ENCODE results near the gene ACTR8.

The ACTR8 gene

DNA sequence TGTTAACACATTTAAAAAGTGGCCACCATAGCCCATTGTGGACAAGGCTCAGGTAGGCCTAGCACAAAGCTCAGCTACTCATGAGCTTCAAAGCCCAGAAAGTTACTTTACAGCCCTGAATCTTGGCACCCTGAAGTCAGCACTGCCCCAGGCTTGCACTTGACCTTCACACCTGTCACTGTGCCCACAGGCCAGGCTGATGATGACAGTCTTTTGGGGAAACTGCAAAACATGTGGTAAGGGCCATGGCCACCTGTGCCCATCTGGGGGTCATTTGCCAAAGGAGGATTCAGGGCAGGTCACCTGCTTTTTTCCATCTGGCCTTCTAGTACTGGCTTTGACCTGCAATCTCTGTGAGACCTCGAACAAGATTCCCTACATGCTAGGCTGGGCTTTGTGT, 46.7 kb downstream of the ACTR8 start:
- no peak for DNase-seq (ENCODE audit: low read depth, low spot score)

DNA sequence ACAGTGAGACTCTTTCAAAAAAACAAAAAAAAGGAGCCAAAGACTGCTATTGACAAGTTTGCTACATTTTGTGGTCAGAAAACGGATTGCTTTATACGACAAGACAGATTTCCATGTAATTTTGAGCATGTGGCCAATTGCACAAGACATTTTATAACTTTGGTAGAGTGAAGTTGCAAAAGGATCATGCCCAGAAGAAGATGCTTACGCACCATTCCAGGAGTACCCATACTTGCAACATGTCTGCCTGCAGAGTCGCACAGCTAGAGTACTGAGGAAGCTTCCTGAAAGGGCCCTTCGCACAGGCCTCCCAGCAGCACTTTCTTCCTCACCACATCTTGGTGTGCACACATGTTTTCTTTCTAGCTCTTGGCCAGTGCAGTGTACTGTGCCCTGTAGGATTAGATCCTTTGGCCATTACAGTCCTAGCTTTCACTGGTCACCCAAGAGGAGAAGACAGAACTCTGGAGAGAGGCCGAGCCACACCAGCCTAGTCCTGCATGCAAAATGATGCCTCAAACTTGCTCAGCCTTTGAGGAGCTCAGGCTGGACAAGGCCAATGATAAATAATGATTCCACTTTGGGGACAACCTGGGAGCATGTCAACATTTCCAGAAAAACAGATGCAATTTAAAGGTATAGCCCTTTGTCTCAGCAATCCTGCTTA, 47.4 kb downstream of the ACTR8 start:
- no peak for DNase-seq (ENCODE audit: low read depth, low spot score)

- DNase-seq (ENCODE audit: low read depth, low spot score) = no peak
Measured at GRCh38 chr3:53833700-53834099, 48.3 kb downstream of the ACTR8 start.

- no peak for DNase-seq (ENCODE audit: low read depth, low spot score)
Measured at GRCh38 chr3:53833053-53833645, 48.8 kb downstream of the ACTR8 start.

DNA sequence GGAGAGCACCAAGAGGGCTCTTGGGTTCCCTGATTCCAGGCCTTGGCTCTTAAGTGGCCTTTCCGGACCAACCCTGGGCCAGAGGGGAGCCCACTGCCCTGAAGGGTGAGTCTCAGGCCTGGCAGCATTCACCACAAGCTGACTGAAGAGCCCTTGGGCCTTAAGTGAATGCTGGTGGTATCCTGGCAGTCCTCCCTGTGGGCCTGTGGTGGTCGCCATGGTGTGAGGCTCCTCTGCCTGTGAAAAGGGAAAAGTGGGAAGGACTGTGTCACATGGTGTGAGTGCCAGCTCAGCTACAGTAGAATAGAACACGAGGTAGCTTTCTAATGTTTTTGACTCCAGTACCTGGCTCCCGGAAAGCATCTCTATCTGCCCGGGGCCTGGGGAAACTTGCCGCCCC, 51.0 kb downstream of the ACTR8 start:
- DNase-seq (ENCODE audit: low read depth, low spot score) = no peak

GRCh38 chr3:53829605-53830004, 52.3 kb downstream of the ACTR8 start:
- no peak for DNase-seq (ENCODE audit: low read depth, low spot score)

DNA sequence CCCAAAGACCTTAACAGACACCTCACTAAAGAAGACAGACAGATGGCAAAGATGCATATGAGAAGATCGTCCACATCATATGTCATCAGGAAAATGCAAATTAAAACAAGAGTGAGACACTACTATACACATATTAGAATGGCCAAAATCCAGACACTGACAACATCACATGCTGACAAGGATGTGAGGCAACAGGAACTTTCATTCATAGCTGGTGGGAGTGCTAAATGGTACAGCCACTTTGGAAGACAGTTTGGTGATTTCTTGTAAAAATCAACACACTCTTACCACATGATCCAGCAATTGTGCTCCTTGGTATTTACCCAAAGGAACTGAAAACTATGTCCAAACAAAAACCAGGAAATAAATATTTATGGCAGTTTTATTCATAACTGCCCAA, 53.4 kb downstream of the ACTR8 start:
- DNase-seq (ENCODE audit: low read depth, low spot score) = no peak

DNA sequence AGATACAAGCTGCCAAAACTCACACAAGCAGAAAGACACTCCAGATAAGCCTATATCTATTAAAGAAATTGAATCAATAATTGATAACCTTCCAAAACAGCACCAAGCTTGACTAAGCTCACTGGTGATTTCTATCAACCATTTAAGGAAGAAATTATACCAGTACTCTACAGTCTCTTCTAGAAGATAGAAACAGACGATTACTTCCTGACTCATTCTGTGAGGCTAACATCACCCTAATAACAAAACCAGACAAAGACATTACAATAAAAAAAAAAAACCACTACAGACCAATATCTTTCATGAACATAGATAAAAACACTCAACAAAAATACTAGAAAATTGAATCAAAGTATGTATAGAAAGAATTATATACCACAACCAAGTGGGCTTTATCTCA, 55.9 kb downstream of the ACTR8 start:
- no peak for DNase-seq (ENCODE audit: low read depth, low spot score)

DNA sequence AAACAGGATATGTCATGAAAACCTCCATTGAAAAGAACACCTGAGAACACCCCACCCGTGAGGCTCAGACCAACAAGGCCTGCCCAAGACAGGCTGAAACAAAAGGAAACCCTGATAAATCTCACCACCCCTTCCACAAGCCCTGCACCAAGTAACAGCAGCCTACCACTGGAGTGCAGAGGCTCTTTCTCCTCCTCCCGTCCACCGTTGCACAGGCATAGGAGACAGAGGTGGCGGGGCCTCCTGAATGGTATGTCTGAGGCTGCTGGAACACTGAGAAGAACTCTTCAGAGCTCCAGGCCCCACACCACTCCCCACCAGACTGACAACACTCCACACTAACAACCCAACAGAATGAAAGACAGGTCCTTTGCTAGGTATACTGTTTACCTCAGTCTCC, 57.2 kb downstream of the ACTR8 start:
- DNase-seq (ENCODE audit: low read depth, low spot score) = no peak

DNA sequence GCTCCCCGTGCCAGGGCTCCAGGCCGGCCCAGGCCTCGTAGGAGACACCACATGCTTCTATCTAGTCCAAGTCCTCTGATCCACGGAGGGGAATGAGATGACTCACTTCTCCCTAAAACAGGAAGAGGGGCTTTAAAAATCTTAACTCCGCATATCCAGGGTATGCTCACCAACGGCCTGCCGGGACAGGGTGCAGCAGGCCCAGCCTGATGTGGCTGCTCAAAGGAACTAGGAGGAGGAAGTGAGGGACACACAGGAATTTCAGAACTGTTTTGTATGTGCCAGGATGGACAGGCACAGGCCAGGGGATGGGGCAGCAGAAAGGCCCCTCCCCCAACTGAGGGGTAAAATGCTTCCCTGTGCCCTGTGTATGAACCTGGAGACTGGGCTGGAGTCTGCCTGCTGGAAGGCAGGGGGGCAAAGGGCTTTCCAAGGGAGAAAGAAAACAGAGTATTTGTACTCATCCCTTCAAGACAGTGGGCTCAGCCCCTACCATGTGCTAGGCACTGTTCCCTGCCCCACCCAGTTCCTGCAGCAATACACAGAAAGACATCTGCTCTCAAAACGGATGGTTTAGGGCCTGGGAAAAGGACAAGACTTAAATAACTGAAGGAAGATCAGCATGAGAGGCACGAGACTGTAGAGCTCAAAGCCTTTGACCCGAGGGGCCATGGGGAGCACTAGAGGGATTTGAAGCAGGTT, 57.8 kb downstream of the ACTR8 start:
- DNase-seq (ENCODE audit: low read depth, low spot score) = no peak

GRCh38 chr3:53823026-53823955, 58.7 kb downstream of the ACTR8 start:
- DNase-seq (ENCODE audit: low read depth, low spot score) = no peak

DNA sequence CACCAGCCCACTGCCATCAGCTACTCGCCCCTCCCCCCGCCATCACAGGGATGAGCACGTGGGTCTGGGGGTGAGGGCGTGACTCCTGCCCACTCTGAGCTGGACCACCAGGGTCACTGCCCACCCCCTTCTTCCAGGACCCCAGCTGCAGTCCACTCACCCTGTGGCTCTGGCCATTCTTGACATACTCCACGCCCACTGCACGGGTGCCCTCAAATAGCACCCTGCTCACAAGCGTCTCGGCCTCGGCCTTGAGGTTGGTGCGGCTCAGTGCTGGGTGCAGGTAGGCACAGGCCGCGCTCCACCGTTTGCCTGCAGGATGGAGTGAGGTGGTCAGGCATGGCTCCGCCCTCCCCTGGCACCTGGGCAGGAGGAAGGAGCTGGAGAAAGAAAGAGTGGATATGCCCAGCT, 59.6 kb downstream of the ACTR8 start:
- DNase-seq (ENCODE audit: low read depth, low spot score) = no peak

GRCh38 chr3:53821631-53822121, 60.3 kb downstream of the ACTR8 start:
- no peak for DNase-seq (ENCODE audit: low read depth, low spot score)

DNA sequence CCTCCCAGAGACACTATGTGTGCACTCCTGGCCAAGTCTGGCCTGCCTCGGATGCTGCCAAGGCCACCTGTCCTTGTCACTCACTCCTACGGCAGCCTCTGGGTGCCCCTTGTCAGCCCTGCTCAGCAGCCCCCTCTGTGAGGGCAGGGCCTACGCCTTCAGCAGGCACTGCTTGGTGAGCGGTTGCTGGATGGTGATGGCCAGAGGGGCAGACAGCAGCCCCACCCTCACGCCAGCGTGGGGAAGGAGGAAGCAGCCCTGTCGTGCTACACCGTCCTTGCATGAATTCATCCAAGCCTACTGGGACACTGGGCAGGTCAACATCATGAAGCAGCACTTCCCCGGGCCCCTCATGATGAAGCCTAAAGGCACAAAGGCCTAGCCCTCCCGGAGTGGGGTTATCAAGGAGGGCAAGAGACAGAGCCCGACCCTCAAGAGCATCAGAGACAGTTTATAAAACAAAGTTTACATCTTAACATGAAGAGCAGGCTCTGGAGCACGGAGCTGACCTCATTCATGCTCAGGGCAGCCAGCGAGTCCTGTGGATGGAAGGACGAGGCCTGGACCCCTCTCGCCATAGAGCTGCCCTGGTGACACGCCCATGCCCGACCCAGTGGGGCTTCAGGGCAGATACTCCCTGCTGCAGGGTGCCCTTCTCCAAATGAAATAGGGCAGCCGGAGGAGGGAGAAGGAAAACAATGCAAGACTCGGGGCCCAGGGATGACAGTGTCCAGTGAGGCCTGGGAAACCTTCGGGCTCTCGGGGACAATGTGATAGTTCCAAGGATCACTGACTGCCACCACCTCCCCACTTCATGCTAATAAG, 61.0 kb downstream of the ACTR8 start:
- no peak for DNase-seq (ENCODE audit: low read depth, low spot score)

GRCh38 chr3:53820084-53820483, 61.9 kb downstream of the ACTR8 start:
- no peak for DNase-seq (ENCODE audit: low read depth, low spot score)

DNA sequence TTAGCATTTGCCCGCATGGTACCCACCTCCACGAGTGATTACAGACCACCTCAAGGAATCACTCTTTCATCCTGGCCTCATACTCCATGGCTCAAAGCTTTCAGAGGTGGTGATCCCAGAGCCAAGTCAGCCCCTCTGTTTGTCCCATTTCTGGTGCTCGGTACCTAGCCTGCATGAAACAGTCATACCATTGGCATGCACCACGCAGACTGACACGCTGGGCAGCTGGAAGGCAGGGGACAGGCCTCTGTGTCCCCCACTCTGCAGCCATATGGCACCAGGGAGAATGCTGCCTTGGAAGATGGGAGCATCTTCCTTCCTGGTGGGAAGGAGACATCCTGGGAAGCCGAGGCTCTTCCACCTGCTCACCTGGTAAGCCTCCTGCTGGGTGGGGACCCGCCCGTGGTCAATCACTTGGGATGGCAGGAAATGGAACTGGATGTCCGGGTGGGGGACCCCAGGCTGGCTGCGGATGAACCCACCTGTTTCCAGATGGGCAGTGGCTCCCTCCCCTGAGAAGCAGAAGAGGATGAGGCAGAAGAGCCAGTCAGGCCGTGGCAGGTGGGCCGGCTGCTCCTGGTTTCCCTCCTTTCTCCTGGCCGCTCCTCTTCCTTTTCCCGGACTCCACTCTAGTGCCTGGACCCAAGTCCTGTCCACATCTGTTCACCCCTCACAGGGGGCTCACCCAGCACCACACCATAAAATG, 62.6 kb downstream of the ACTR8 start:
- no peak for DNase-seq (ENCODE audit: low read depth, low spot score)

GRCh38 chr3:53818221-53819162, 63.5 kb downstream of the ACTR8 start:
- DNase-seq (ENCODE audit: low read depth, low spot score) = no peak

GRCh38 chr3:53817809-53818208, 64.1 kb downstream of the ACTR8 start:
- DNase-seq (ENCODE audit: low read depth, low spot score) = no peak

- DNase-seq (ENCODE audit: low read depth, low spot score) = no peak
Measured at GRCh38 chr3:53817211-53817610, 64.7 kb downstream of the ACTR8 start.
